GM12864 (cell line): ENCODE measurements around the gene TMEM72.

Source experiments
- DNase-seq: peaks from one replicate; pipeline ENCODE4 v3.0.0-alpha.2; 2011; ENCODE audit warnings: low read depth
- H3K4me3 ChIP-seq: 2 replicates; pipeline ENCODE4 v1.5.1; 2011; ENCODE audit warnings: mild to moderate bottlenecking, low read depth, low read length, control low read depth
- CTCF ChIP-seq: IDR thresholded peaks from 2 replicates; pipeline ENCODE4 v1.5.1; 2011; ENCODE audit warnings: low read depth, mild to moderate bottlenecking, moderate library complexity, low read length, control low read depth, inconsistent platforms; ENCODE audit errors: missing control alignments

Gene TMEM72

DNA sequence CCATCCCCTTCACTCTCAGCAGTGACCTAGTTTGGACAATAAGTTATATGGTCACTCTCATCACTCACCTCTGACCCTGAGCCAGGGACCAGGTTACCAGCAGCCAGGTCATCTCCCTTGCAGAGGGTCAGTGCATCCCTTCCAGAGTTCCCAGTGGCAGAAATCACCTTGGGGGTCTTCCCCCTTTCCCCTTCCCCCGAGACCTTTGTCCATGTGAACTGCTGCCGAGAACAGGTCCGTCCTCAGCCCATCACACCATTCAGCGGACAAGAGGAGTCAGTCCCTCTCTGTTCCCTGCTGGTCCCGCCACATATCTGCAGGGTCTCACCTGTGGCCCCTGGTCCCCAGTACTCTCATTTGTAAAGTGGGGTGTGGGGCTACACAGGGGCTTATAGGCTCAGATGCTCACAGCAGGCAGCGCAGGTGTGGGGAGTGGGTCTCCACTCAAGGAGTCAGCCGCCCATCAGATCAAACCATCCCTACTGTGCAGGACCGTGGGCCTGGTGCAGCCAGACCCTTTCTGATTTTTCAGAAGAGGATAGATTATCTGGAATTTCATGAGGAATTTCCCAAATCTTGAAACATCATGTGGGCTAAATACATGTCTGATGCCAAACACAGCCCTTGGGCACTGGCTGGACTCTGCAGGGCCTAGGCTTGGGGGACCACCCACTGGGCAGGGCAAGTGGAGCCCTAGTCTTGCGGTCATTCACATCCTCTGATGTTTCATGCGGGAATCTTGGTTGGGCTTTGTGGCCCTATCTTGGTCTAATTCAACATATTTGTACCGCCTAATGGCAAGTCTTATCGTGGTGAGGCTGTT, 61.0 kb downstream of the TMEM72 start:
- no peak for TF ChIP-seq CTCF
- no peak for DNase-seq
- no peak overlapping the region for H3K4me3 ChIP-seq

- H3K4me3 ChIP-seq = no peak overlapping the region
- TF ChIP-seq CTCF = no peak
- DNase-seq = no peak
Observed at GRCh38 chr10:44972874-44973306, 61.8 kb downstream of the TMEM72 start.

DNA sequence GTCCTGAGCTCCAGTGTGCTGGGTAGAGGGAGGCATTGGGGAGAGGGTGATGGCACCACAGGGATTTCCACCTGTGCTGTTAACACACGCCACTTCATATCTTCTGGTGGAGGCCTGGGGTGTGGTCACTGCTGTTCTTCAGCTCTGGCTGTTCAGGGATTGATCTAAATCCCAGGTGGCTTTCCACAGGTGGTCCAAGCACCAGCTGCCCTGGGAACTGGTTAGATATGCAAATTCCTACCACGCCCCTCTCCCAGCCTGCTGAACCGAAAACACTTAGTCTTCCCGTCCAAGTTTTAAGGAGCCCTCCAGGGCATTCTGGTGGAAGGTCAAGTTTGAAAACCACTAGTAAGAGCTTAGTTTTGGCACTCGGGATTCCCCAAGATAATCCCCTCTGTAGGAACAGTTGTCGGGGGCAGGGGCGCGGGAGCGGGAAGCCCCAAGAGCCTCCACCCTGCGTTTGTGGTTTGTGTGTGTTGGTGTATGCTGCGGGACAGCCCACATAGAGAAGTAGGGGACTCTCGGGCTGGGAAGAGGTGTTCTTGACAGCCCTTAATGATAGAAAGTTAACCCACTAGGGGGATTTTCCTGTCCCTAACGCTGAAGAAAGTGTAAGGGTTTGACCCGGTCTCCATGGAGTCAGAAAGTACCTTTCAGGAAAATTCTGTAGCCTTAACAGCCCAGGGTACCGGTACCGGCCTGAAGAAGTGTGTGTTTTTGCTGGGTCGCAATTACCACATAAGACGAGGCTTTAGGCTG, 62.4 kb downstream of the TMEM72 start:
- H3K4me3 ChIP-seq = peak overlapping the region; percentile 9; the same call in 1 of the 2 replicates
- no peak for TF ChIP-seq CTCF
- no peak for DNase-seq

DNA sequence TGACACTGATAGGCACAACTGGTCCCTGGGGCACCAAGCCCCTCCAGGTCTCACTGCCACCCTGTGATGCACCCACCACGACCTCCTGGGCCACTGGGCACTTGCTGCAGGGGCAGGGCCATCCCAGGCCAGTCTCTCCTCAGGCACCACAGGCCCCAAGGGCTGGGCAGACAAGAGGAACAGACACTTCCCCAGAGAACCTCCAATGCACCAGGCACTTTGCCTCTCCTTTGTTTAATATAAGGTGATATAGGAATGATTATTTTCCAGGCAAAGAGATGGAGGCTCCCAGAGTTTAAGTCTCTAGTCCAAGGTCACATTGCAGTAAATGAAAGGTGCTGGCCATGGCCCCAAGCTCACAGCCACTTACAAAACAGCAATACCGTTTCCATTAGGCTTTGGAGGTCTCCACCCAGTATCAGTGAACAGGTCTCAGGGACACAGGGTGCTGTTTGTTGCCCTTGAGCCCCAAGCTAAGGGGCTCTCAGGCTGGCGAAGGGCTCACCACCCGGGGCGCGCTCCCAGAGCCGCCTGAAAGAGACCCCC, 63.0 kb downstream of the TMEM72 start:
- no peak for TF ChIP-seq CTCF
- H3K4me3 ChIP-seq = peak overlapping the region; percentile 55
- no peak for DNase-seq

DNA sequence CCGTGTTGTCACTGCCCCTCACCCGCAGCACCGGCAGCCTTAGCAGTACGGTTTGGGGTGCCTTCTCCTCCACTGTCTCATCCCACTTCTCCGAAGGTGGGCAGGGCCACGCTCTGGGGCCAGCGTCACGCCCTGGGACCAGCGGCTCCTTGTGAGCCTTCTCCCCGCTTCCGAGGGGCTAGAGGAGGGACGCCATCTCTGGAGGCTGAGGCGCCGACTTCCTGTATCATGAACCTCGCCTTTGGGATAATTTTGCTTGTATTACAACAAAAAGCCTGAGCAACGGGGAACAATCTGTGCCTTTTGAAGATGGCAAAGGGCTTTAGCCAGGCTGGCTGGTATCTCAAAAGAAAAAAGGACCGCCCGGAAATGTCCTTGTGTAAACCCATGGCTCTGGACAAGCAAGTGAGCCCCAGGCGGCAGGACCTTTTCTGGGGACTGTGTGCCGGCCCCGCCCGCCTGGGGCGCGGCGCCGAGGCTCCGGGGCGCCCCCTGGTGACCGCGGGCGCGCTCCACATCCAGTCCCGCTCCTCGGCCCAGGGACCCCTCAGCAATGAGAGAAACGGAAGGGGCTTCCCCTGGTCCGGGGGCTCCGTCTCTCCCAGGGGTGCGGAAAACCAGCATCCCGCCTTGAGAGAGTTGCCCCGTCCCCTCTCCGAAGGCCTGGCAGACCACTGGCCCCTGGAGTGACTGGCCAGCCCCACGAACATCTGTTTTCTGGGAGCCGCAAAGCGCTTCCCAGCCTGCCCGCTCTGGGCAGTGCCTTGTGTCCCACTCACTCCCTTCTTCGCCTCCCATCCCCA, 63.7 kb downstream of the TMEM72 start:
- peak; percentile 85 for TF ChIP-seq CTCF
- no peak for DNase-seq
- peak overlapping the region; percentile 55 for H3K4me3 ChIP-seq

GRCh38 chr10:44975431-44976331, 64.5 kb downstream of the TMEM72 start:
- no peak for DNase-seq
- no peak for TF ChIP-seq CTCF
- H3K4me3 ChIP-seq = no peak overlapping the region
